ENCODE results near the gene GIMAP1. TPM values are rescaled to one million over a fixed set of nuclear protein-coding genes. Genes with fewer than 3 reads are reported as not detected.

Gene GIMAP1
- 1.9 TPM for total RNA-seq

DNA sequence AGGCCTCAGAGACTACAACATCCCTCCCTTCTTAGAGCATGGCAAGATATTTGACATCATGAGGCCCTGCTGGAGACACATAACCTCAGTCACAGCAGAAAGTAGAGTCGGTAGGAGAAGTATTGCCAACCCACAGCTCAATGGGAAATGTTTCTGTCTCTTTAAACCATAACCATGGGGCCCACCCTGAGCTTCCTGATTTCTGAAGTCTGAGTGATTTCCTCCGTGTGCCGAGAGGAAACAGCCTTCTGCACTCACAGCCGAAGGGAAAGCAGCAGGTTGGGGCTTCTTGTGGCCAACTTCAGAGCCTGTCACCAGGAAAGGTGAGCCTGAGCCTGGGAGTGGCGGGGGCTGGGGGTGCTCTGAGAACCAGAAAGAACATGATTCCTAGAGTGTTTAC lies at the start of gene GIMAP1:
GIMAP1 (plus strand) TSS at position 246 of the 400 bp plus-strand sequence. CDS start 2,435 bp downstream, outside the sequence.

DNA sequence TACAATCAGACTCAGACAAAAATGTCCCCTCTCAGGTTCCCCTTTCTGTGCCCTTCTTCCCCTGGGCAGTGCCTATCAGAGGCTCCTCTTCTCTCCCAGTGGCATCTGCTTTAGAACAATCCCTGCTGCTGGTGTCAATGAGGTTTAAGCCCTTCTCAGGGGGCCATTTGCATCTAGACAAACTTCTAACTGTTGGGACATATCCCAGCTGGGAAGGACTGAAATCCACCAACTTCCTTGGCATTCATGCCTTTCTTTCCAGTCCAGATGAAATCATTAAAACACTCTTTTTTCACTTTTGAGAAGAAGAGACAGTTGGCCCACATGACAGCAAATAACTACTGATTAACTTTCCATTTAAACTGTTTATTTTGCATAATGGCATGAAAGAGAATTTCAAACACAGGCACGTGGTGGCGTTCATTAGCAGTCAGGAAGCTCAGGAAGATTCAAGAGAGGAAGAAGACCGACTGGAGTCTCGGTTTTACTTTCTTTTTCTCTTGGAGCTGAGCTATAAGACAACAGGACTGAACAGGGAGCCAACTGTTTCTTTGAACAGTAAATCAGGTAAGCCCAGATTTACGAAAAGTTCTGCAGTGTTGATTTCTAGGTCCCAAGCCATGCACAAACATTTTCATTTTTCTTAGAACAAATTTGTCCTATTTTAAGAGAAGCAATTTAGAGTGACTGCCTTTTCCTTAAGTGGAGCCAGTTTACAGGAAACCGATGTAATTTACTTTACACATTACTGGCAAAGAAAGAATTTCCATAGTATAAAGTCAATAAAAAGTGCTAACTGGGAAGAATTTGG lies 31.0 kb upstream of the GIMAP1 start, which contains the start of gene GIMAP2:
GIMAP2 (plus strand) TSS at position 488 of the 811 bp plus-strand sequence. CDS start 1,354 bp downstream, outside the sequence.

DNA sequence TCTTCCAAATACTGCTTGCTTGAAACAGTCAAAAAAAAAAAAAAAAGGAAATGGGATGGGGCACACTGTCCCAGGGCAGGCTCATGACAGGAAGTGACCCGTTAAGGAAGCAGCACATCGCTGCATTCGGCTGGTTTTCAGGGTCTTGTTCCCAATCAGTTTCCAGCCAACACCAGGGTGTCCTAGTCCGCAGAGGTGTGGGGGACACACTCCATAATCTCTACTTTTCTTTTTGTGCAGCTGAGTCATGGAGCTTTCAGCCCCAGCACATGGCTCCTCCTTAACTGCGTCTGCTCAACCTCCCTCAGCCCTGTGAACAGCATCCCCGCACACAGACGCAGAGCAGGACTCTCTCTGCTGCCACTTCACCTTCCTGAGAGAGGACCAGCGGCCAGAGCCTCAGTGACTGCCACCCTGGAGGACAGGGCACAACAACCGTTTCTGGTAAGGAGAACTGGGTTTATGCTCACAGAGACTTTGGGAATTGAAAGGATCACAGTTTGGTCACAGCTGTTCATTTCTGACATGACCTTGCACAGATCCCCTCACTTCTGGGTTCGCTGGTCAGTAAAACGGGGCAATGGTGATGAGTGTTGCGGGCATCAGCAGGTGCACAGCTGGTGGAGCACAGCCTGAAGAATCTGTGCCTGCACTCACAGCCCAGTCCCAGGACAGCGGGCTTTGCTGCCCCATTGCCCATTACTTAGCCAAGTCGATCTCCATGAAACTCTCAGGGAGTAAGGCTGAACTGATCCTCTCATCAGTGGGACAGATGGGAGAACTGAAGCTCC lies 21.0 kb downstream of the GIMAP1 start, which contains the start of gene GIMAP5:
GIMAP5 (plus strand) TSS at position 154 of the 791 bp plus-strand sequence. CDS start 3,467 bp downstream, outside the sequence.

Other genes with a start within 250 kb of the GIMAP1 start
- gene GIMAP7, start 201.7 kb upstream of the GIMAP1 start, total RNA-seq, result 4.1 TPM
- gene GIMAP4, start 149.2 kb upstream of the GIMAP1 start, total RNA-seq, result 22.5 TPM
- gene GIMAP6, start 84.2 kb upstream of the GIMAP1 start, total RNA-seq, result 11.7 TPM
- 7.6 TPM for gene GIMAP2, start 30.9 kb upstream of the GIMAP1 start, total RNA-seq
- 14.8 TPM for gene GIMAP5, start 20.8 kb downstream of the GIMAP1 start, total RNA-seq
- gene TMEM176B, start 83.8 kb downstream of the GIMAP1 start, total RNA-seq, result 30.5 TPM
- 15.6 TPM for gene TMEM176A, start 84.2 kb downstream of the GIMAP1 start, total RNA-seq
- not detected for gene AOC1, start 135.9 kb downstream of the GIMAP1 start, total RNA-seq

Data from camera-type eye (tissue), 1 donor.